ENCODE results near the gene TMEM141. TPM values are rescaled to one million over a fixed set of nuclear protein-coding genes. Genes with fewer than 3 reads are reported as not detected.

The TMEM141 gene
- total RNA-seq, 1 experiment from 2014 or later: 32.7 TPM

GRCh38 chr9:136828474-136829140, 37.5 kb downstream of the TMEM141 start:
- Histone ChIP-seq H3K27ac (ENCODE audit: low read depth, low read length, poor library complexity, severe bottlenecking) (no peak overlapping the region), H3K9me3 (ENCODE audit: low read depth, low read length, poor library complexity, severe bottlenecking) (no peaks in the 10 kb centered on the region), H3K27me3 (replicated peaks; ENCODE audit: insufficient read depth, low read depth, low read length, poor library complexity) (no peaks in the 10 kb centered on the region), H3K36me3 (ENCODE audit: insufficient read depth, low read length, poor library complexity, severe bottlenecking) (peaks cover 78% of the 10 kb centered on the region), H3K4me1 (ENCODE audit: insufficient read depth, low read length, poor library complexity, severe bottlenecking) (no peaks in the 10 kb centered on the region), H3K4me3 (ENCODE audit: low read depth, low read length, poor library complexity, severe bottlenecking) (no peak overlapping the region)
- intact Hi-C loops (cut with micrococcal nuclease; ENCODE audit: unreplicated experiment): no loop called here
- BruUV-seq (replicated peaks): no TSS peak
- no peak for DNase-seq (ENCODE audit: low spot score)
- TF ChIP-seq CTCF (conservative IDR thresholded peaks at IDR 0.05; ENCODE audit: low read depth, low read length) (no peak), EZH2 (IDR thresholded peaks at IDR 0.05; ENCODE audit: borderline replicate concordance, low read depth, low read length, poor library complexity, severe bottlenecking) (no peak)
- ChIA-PET POLR2A (ENCODE audit: low non-redundant PET) (no interaction called here), CTCF (no interaction called here)

- Histone ChIP-seq H3K9me3 (ENCODE audit: low read depth, low read length, poor library complexity, severe bottlenecking) (no peaks in the 10 kb centered on the region), H3K4me1 (ENCODE audit: insufficient read depth, low read length, poor library complexity, severe bottlenecking) (no peaks in the 10 kb centered on the region), H3K27me3 (replicated peaks; ENCODE audit: insufficient read depth, low read depth, low read length, poor library complexity) (no peaks in the 10 kb centered on the region), H3K4me3 (ENCODE audit: low read depth, low read length, poor library complexity, severe bottlenecking) (no peak overlapping the region), H3K27ac (ENCODE audit: low read depth, low read length, poor library complexity, severe bottlenecking) (no peak overlapping the region), H3K36me3 (ENCODE audit: insufficient read depth, low read length, poor library complexity, severe bottlenecking) (peaks cover 71% of the 10 kb centered on the region)
- DNase-seq (ENCODE audit: low spot score): no peak
- ChIA-PET CTCF (no interaction called here), POLR2A (ENCODE audit: low non-redundant PET) (no interaction called here)
- intact Hi-C loops (cut with micrococcal nuclease; ENCODE audit: unreplicated experiment): no loop called here
- no TSS peak for BruUV-seq (replicated peaks)
- no peak for TF ChIP-seq EZH2 (IDR thresholded peaks at IDR 0.05; ENCODE audit: borderline replicate concordance, low read depth, low read length, poor library complexity, severe bottlenecking)
- TF ChIP-seq CTCF (conservative IDR thresholded peaks at IDR 0.05; ENCODE audit: low read depth, low read length): no peak
Measured at GRCh38 chr9:136829412-136829811, 38.3 kb downstream of the TMEM141 start.

GRCh38 chr9:136829981-136830885, 39.1 kb downstream of the TMEM141 start:
- ChIA-PET CTCF (no interaction called here), POLR2A (ENCODE audit: low non-redundant PET) (no interaction called here)
- no peak overlapping the region for H3K27ac ChIP-seq (ENCODE audit: low read depth, low read length, poor library complexity, severe bottlenecking)
- DNase-seq (ENCODE audit: low spot score): no peak
- H3K4me3 ChIP-seq (ENCODE audit: low read depth, low read length, poor library complexity, severe bottlenecking): no peak overlapping the region
- intact Hi-C loops (cut with micrococcal nuclease; ENCODE audit: unreplicated experiment): no loop called here
- H3K27me3 ChIP-seq (replicated peaks; ENCODE audit: insufficient read depth, low read depth, low read length, poor library complexity): no peaks in the 10 kb centered on the region
- peaks cover 65% of the 10 kb centered on the region for H3K36me3 ChIP-seq (ENCODE audit: insufficient read depth, low read length, poor library complexity, severe bottlenecking)
- no peak for TF ChIP-seq EZH2 (IDR thresholded peaks at IDR 0.05; ENCODE audit: borderline replicate concordance, low read depth, low read length, poor library complexity, severe bottlenecking)
- no peak for TF ChIP-seq CTCF (conservative IDR thresholded peaks at IDR 0.05; ENCODE audit: low read depth, low read length)
- H3K4me1 ChIP-seq (ENCODE audit: insufficient read depth, low read length, poor library complexity, severe bottlenecking): no peaks in the 10 kb centered on the region
- BruUV-seq (replicated peaks): no TSS peak
- H3K9me3 ChIP-seq (ENCODE audit: low read depth, low read length, poor library complexity, severe bottlenecking): no peaks in the 10 kb centered on the region

Data from A673 (cell line).